Inflammatory macrophage treated with lipopolysaccharide for 4 hours (primary cell): ENCODE results near the gene PTTG1IP.
"Not testable (repeated sequence)": the region's sequence is repeated elsewhere in the genome, so short reads cannot be mapped to it uniquely, and the experiment has no call there.

Experiments used
- DNase-seq: peaks from one replicate; pipeline ENCODE4 v3.0.0-alpha.2; 2020

The PTTG1IP gene

GRCh38 chr21:44879238-44879637, 5.7 kb upstream of the PTTG1IP start:
- not testable (repeated sequence) for DNase-seq

DNA sequence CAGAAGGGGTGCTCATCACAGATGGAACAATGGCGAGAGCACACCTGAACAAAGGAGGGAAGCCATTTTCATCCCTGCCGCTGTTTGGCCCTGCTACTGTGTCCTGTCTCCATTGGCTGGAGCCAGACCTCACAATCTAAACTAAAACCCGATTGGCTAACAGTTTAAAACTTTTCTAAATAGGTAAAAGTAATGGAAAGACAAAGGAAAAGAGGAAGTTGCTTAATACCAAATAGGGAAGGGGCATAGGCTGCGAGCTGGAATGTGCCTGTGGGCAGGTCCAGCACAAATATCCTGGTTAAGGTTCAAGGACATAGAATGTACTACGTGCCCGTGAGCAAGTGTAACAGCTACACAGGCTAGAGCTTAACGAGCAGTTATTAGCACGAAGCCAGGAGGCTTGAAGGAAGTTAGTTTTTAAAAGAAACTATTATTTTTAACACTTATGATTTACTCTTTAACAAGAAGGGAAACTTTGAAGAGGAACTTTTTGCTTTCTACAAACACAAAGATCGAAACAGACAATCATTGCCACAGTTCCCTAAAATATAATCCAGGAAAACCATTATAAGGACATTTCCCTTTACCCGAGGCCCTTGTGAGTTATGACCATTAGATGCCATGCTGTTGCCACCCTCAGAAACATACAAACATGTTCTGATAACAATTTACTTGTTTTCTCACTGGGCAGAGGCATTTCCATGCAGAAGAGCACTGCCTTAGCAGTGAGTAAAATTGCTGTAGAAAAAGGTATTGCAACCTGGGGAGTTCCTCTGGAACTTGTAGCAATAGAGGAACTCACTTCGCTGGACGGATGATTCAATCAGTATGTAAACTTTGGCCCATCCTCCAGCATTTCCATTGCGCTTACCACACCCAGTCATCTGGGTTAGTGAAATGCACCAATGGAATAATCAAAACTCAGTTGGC, 4.8 kb upstream of the PTTG1IP start:
- peak; percentile 94 for DNase-seq

DNA sequence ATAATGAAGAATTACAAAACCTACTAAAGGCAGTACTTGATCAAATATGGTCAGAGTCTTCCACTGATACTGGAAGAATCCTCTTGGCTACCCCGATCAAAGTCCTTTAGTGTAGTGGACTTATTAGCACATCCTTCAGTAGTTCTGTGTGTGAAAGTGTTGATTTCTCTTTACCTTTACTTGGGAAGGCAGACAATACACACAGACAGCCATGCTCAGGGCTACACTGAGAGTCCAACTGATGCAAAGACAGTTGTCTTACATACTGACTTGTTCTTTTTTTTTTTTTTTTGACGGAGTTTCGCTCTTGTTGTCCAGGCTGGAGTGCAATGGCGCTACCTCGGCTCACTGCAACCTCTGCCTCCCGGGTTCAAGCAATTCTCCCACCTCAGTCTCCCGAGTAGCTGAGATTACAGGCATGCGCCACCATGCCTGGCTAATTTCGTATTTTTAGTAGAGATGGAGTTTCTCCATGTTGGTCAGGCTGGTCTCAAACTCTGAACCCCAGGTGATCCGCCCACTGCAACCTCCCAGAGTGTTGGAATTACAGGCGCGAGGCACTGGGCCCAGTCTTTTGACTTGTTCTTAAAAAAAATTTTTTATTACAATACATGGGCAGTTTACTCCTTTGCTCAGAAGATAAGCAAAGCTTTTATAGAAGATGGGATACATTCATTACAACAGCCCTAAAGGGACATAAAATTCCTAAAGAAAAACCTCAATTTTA, 3.5 kb upstream of the PTTG1IP start:
- no peak for DNase-seq

DNA sequence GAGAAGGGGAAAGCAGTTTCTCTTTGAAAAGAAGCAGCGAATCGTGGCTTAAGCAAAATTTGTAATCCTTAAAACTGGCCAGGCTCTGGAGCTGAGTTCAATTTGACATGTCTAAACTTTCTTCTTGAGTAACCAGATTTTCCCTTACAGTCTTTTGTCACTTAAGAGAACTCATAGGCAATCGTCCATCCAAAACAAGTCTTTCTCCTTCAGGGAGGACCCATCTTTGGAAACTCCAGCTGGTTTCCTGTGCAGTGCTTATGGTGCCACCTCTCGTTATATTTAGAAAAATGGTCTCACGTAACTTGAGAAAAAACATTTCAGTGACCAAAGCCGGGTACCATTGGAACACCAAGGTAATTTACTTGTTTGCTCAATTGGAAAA, 1.8 kb upstream of the PTTG1IP start:
- peak; percentile 70 for DNase-seq

- DNase-seq, result peak; percentile 79
These were observed 1.2 kb upstream of the PTTG1IP start for GRCh38 chr21:44874497-44875315.

DNA sequence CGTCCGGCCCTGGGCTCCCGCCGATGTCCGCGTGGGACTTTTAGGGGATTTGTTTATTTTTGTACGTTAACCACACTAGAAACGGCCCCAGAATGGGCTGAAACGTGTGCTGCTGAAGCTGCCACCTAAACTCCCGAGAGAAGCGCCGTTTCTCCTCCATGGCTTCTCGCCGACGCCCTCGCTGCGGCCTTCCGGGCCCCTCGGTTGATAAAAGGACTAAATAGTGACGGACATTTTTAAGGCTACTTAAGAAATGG, 678 bp upstream of the PTTG1IP start:
- DNase-seq, result no peak

DNA sequence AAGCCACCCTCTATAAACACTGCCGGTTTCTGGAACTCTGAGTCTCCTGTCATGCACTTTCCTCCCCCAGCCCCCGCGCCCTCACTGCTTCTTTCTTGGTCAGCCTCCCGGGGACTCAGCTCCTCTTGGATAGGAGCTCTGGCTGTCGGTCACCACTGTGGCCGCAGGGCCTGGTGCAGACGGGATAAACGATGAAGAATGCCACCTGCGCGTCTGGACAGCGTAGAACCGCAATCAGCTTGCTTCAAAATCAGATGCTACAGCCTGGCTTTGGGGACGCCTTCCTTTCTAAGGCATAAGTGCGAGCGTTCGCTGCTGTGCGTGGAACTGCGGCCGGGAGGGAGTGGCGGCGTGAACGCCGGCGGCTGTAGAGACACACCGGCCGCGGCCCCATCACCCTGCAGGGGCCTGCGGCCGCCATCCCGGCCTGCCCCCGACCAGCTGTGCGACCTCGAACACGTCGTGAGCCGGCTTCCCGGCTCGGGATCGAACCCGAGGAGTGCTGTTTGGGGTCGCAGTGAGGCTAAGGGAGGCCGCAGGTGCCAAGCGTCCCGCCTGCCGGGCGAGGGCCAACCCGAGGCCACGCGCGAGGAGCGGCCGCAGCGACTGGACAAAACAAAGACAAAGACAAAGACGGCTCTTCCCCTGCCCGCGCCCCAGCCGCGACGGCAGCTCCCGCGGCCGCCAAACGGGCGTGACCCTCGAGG, 688 bp downstream of the PTTG1IP start:
- peak; percentile 31 for DNase-seq

DNA sequence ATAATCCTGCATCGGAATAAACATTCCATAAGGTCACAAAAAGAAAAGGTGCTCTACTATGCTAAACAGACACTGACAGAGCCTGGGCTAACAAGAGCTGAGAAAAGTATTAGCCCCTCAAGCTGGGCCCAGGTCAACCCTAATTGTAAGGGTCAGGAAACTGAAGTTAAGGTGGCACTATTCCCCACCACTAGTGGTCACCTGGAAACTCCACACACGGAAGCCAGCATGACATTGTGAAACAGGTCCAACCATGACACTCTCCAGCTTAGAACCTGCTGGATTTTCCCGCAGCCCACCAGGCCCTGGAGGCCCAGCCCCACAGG, 1.2 kb downstream of the PTTG1IP start:
- no peak for DNase-seq

- DNase-seq, result peak; percentile 73
These were observed 1.8 kb downstream of the PTTG1IP start for GRCh38 chr21:44871576-44872269.

DNA sequence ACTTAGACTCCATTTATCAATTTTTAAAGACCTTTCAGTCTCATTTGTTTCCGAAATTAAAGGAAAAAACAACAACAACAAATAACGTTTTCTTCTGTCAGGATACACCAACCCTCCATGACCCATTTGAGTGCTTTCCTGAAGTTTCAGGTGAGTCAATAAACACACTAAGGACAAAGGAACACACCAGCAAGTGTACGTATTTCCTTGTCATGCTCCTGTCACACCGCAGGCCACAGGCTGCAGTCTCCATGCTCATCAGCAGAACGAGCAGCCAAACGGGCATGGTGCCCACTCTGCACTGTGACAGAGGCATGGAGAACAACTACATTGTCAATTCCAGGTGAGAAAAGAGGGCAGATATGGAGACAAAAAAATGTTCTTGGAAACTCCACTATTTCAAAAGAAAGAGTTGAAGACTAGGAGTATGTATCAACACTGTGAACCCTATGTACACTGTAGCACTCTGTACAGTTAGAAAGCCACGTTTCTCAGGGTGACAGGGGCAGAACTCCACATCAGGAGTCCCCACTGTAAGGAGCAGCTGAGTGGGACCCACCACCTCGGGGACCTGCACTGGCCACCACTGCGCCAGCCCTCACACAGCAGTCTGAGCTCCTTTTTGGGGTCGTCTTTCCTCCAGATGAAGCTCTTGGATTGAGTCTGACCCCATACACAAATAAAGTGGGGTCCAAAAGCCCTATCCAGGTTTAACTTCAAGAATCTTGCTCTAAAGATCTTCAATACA, 2.6 kb downstream of the PTTG1IP start:
- DNase-seq, result no peak

DNA sequence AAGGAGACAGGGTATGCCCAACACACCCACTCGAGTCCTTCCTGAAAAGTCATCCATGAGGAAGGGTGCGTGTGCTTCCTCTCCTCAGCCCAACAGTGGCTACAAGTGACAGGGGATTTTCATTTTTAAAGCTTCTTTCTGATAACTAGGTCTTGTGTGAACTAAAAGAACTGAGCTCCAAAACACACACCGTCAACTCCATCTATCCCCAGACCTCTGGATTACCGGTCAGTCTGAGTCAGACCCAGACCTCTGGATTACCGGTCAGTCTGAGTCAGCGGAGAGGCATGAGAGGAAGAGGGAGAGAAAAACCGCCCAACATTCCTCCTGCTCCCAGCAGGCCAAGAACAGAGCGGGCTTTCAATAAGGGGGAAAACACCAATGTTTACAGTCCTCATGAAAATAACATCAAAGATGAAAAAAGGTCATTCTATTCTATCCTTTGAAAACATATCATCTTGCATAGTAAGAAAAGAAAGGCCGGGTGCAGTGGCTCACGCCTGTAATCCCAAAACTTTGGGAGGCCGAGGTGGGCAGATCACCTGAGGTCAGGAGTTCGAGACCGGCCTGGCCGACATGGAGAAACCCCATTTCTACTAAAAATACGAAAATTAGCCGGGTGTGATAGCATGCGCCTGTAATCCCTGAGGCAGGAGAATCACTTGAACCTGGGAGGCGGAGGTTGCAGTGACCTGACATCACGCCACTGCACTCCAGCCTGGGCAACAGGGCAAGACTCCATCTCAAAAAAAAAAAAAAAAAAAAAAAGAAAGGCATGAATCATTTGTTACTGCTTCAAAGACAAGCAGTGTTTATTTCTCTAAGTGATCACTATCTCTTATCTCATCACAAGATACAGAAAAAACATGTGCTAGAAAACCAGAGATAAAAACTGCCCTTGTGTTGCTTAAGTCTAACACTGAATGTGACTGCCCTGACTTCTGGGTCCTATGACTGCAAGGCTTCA, 3.4 kb downstream of the PTTG1IP start:
- DNase-seq, result peak; percentile 26

DNA sequence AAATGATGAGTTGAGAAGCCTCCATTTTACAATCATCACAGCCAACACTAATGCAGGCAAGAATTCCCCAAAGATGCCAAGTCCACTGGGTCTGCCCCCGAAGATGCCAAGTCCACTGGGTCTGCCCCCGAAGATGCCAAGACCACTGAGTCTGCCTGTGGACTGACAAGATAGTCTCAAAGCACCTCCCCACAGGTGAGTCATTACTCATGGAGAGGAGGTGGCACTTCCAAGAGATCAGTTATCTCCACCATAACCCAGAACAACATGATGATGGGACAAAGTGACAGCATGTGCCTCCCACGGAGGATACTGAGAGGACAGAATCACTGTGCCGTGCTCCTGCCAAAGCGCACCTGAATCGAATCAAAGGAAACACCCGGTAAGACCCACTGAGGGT, 4.8 kb downstream of the PTTG1IP start:
- no peak for DNase-seq

DNA sequence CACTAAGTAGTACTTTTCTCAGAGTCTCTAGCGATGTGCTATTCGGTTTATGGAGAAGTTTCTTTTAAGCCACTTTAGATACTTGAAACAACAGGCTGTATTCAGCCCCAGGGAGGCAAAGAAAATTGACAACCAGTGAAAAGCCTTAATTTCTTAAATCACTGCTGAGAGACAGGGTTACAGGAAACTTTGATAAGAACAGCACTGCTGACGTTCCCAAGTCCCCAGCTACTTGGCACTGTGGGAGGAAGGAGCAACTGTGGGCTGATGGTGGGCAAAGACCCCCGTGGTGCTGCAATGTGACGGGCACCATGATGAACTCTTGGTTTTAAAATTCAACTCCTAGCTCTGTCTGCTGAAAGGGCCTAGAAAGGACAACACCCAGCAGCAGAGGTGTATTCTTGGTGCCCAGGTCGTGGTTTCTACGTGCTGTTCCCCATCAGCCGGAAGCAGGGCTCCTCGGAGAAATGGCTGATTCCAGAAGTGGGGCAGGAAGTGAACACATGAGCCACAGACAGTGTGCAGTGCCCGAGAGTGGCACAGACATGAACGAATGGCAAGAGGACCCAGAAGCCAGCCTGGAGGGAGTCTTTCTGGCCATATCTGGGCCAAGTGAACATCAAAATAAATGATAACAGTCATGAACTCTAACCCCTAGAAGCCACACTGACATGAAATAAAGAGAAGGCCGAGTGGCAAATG, 5.3 kb downstream of the PTTG1IP start:
- DNase-seq, result no peak

GRCh38 chr21:44867464-44867863, 6.0 kb downstream of the PTTG1IP start:
- no peak for DNase-seq

GRCh38 chr21:44866780-44867179, 6.7 kb downstream of the PTTG1IP start:
- DNase-seq, result no peak

GRCh38 chr21:44865561-44866280, 7.8 kb downstream of the PTTG1IP start:
- DNase-seq, result peak; percentile 71

DNA sequence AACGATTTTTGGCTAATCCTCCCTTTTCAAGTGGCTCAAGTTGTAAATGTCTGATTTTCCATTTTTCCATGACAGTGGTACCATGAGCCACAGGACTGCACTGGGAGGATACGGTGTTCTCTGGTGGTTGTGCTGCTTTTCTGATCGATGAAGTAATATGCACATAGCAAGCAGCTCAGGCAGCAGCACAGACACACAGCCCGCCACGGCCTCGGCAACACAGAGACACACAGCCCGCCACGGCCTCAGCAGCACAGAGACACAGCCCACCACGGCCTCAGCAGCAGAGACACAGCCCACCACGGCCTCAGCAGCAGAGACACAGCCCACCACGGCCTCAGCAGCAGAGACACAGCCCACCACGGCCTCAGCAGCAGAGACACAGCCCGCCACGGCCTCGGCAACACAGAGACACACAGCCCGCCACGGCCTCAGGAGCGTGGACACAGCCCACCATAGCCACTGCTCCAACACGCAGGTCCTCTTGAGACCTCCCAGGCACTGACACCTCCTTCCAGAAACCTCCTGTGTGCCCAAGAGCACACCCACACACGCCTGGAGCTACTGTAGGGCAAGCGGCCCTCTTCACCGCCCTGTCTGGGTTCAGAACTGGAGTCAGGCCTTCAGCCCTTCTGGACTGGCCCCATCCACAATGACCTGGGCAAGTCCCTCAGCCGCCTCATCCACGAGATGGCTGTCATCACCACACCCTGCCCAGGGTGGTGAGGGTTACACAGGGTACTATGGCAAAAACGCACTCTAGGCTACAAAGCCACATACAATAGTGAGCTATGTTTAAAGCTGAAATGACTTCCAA, 10.4 kb downstream of the PTTG1IP start:
- DNase-seq, result no peak

DNA sequence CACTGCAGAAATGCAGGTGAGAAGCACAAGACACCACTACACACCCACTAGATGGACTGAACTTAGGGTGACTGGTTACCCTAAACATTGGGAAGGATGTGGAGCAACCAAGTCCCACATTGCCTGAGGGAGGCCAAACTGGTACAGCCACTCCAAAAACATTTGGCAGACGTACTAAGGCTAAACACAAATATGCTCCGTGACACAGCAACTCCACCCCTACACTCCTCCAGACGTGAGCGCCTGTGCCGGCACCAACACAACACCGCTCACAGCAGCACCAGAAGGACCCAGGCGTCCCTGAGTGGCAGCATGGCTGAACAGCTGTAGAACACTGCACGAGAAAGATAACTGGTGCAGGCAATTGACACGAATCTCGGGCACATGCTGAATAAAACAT, 14.7 kb downstream of the PTTG1IP start:
- DNase-seq, result no peak
